ENCODE results near the gene ZFP28. TPM values are rescaled to one million over a fixed set of nuclear protein-coding genes. Genes with fewer than 3 reads are reported as not detected.

ZFP28 gene
- 1 to 10 TPM; 2.1 to 4.8 (median 2.8) TPM for total RNA-seq
- 1 to 10 TPM; 2.7 to 4.7 TPM for polyA plus RNA-seq

DNA sequence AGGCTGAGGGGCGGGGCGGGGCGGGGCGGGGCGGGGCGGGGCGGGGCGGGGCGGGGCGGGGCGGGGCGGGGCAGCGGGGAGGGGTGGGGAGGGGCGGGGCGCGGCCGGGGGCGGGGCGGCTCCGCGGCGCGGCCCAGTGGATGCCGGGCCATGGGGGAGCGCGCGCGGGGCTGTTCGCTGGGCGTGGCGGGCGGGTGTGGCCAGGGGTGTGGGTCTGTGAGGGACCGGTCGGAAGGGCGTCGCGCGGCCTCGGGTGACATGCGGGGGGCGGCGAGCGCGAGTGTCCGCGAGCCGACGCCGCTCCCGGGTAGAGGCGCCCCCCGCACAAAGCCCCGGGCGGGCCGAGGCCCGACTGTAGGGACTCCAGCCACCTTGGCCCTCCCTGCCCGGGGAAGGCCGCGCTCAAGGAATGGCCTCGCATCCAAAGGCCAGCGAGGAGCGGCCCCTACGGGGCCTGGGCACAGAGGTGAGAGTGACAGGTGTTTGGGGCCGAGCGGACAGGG lies at the start of gene ZFP28:
Gene ZFP28 (plus strand): TSS at position 188 of the 503 bp plus-strand sequence. CDS start 71 bp downstream, at position 259.
- H3K4me3 ChIP-seq, result peak within 1 kb of the TSS; percentile 69 to 92 (median 83)
- peak in 5 of 6 donors; percentile 79 to 92 (median 87) for DNase-seq
- TF ChIP-seq, protein P1, sequence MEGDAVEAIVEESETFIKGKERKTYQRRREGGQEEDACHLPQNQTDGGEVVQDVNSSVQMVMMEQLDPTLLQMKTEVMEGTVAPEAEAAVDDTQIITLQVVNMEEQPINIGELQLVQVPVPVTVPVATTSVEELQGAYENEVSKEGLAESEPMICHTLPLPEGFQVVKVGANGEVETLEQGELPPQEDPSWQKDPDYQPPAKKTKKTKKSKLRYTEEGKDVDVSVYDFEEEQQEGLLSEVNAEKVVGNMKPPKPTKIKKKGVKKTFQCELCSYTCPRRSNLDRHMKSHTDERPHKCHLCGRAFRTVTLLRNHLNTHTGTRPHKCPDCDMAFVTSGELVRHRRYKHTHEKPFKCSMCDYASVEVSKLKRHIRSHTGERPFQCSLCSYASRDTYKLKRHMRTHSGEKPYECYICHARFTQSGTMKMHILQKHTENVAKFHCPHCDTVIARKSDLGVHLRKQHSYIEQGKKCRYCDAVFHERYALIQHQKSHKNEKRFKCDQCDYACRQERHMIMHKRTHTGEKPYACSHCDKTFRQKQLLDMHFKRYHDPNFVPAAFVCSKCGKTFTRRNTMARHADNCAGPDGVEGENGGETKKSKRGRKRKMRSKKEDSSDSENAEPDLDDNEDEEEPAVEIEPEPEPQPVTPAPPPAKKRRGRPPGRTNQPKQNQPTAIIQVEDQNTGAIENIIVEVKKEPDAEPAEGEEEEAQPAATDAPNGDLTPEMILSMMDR (IDR thresholded peaks at IDR 0.05), result no peak
- H3K9me3 ChIP-seq, result peaks cover 0 to 8% (median 0%) of the 10 kb centered on the region in 4 donors
- peak; percentile 67 to 81 (median 80) for ATAC-seq
- peak within 1 kb of the TSS; percentile 76 to 96 (median 83) for H3K27ac ChIP-seq
- no peak for FAIRE-seq
- intact Hi-C loops (cut with DNase I), result no loop called here
- 0 to 1% methylated on average over 44 to 51 of the region's 65 CpGs for WGBS, 2 donors
- H3K27me3 ChIP-seq, result no peaks in the 10 kb centered on the region
- peaks cover 0 to 7% (median 0%) of the 10 kb centered on the region in 3 donors for H3K4me1 ChIP-seq
- H3K36me3 ChIP-seq, result peaks cover 0 to 11% (median 0%) of the 10 kb centered on the region in 3 donors

DNA sequence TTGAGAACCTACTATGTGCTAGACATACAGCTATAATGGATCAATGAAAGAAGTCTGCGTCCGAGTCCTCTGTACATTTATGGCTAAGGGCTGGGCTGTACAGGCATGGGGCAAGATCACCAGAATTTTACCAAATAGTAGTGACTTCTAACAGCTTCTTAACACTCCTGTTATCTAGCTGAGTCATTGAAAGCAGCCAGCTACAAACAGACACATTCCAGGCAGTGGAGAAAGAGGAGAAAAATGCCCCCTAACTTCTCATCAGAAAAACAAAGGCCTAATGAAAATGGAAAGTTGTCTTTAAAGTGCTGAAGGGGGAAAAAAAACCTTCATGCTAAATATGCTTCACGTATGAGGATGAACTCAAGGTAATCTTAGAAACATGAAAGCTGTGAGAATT lies 47.3 kb upstream of the ZFP28 start:
- H3K27ac ChIP-seq, result no peak overlapping the region
- no peak overlapping the region for H3K4me3 ChIP-seq
- no peaks in the 10 kb centered on the region for H3K9me3 ChIP-seq
- TF ChIP-seq, protein P1 (IDR thresholded peaks at IDR 0.05), result no peak
- no peaks in the 10 kb centered on the region for H3K27me3 ChIP-seq
- H3K36me3 ChIP-seq, result no peaks in the 10 kb centered on the region
- intact Hi-C loops (cut with DNase I), result no loop called here
- FAIRE-seq, result no peak
- ATAC-seq, result no peak
- no peaks in the 10 kb centered on the region for H3K4me1 ChIP-seq
- 82 to 83% methylated on average over 3 of the region's 3 CpGs for WGBS, 2 donors
- no peak for DNase-seq

DNA sequence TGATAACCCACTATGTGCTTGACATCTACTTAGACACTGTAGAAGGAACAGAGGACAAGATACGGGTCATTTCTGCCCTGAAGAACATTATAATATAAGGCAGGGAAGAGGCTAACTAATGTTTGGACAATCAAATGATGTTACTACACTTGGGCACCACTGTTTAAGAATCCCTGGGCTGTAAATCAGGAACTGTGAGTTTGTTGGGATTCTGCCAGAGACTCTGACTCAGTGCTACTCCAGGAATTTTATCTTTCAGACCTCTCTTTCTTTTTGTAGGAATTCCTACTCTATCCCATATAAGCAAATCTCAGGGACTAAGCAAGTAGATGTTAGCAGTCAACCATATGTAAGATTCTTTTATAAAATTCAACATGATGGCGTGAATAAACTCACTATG lies 34.2 kb upstream of the ZFP28 start:
- no peak overlapping the region for H3K27ac ChIP-seq
- intact Hi-C loops (cut with DNase I), result no loop called here
- WGBS, 2 donors, result 82 to 92% methylated on average over 2 of the region's 2 CpGs
- H3K36me3 ChIP-seq, result no peaks in the 10 kb centered on the region
- no peaks in the 10 kb centered on the region for H3K4me1 ChIP-seq
- H3K27me3 ChIP-seq, result no peaks in the 10 kb centered on the region
- H3K9me3 ChIP-seq, result no peaks in the 10 kb centered on the region
- ATAC-seq (no peak), FAIRE-seq (no peak), DNase-seq (no peak)
- no peak overlapping the region for H3K4me3 ChIP-seq
- TF ChIP-seq, protein P1 (IDR thresholded peaks at IDR 0.05), result no peak

DNA sequence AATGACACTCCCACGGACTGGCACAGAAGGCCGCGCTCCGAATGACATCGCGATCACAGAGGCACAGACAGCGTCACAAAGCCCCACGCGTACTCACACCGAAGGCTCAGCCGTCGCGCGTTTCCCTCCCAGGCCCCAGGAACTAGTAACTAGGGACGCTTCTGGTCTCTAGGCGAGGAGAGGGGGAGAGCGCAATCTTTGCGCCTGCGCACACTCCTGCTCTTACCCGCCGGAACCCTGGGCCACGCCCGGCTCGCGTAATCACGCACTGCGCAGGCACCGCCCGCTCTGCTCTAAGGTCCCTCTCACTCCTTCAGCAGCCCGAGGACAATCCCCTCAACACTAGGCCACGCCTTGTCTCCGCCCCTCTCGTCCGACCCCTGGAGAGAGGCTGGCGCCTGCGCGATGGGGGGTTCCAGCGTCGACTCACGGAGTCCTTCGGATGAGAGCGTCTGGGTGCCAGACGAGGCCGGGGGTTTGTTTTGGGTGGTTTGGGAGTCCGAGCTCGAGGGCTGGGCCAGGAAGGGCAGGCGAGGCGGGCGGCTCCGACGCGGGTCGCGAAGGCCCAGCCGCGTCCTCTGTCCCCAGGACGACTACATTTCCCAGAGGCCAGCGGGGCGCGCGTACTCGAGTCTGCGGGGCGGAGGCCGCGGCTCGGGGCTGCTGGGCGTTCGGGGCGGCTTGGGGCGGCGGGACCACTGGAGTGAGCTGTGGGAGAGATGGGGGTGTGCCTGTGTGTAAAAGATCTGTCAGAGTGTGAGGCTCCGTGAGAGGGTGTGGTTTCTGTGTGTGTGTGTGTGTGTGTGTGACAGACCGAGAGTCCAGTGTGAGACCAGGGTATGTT lies 31.1 kb upstream of the ZFP28 start, which contains the start of gene ZNF471:
Gene ZNF471 (plus strand): TSS at position 410 of the 844 bp plus-strand sequence. CDS start 3,717 bp downstream, outside the sequence.
- Histone ChIP-seq H3K9me3 (no peaks in the 10 kb centered on the region), H3K36me3 (no peaks in the 10 kb centered on the region), H3K27me3 (no peaks in the 10 kb centered on the region), H3K4me1 (no peaks in the 10 kb centered on the region), H3K4me3 (peak within 1 kb of the TSS; percentile 31 to 72 (median 48)), H3K27ac (peak within 1 kb of the TSS; percentile 84 to 96 (median 94))
- ATAC-seq (peak; percentile 99 to 100 (median 99)), DNase-seq (peak; percentile 95 to 99 (median 97)), FAIRE-seq (peak; percentile 75)
- 1% methylated on average over 74 of the region's 74 CpGs for WGBS, 2 donors
- intact Hi-C loops (cut with DNase I), result no loop called here
- TF ChIP-seq, protein P1 (IDR thresholded peaks at IDR 0.05), result no peak
